Right ventricle myocardium inferior (tissue), 1 donor: ENCODE data around the gene SMURF2. TPM values are rescaled to one million over a fixed set of nuclear protein-coding genes. Genes with fewer than 3 reads are reported as not detected.

Experiments used
- ATAC-seq: fragments of 200-7000 bp; cut with Tn5 transposase; one replicate; pipeline ENCODE4 v1.9.1; 2020; ENCODE audit warnings: mild to moderate bottlenecking, moderate library complexity
- DNase-seq: peaks from one replicate; pipeline ENCODE4 v3.0.0; 2021; ENCODE audit errors: missing footprints
- intact Hi-C: fragments of 100-400 bp; cut with DNase I; formaldehyde crosslinking; loops from one replicate; pipeline ENCODE4 v1.11.0; 2022
- total RNA-seq: library from RNA; stranded (reverse); fragmentation: NEBNext Ultra II Directional; extraction: Animal tissue kit (Norgen Biotek cat#: 25700); gene quantifications from one replicate; pipeline ENCODE4 v1.2.1, GENCODE V29; 2021
- donor health status: DM: no; HTN: yes; CAD: no; lungs with severe emphysema.

Gene SMURF2
- total RNA-seq, 1 donor from 2014 or later = 12.3 TPM

DNA sequence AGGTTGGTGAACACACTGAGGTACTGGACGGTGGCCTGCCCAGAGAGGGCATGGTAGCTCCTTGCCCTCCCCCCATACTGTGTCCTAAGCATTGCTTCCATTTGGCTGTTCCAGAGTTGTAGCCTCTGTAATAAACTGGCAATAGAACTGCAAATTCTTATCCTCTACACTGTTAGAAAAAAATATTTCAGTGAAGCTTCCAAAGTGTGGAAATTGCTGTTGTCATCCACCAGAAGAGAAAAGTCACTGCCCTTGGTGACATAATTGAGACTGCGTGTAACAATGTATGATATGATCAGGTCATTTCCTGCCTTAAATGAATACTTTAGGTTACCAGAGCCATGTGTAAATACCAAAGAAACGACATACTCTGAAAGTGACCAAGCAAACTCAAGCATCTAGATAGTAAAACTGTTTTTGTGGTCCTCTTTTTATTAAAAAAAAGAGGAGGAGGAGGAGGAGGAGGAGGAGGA, 89.4 kb downstream of the SMURF2 start:
- DNase-seq (no peak), ATAC-seq (peak; percentile 65)
- intact Hi-C loops = no loop called here

DNA sequence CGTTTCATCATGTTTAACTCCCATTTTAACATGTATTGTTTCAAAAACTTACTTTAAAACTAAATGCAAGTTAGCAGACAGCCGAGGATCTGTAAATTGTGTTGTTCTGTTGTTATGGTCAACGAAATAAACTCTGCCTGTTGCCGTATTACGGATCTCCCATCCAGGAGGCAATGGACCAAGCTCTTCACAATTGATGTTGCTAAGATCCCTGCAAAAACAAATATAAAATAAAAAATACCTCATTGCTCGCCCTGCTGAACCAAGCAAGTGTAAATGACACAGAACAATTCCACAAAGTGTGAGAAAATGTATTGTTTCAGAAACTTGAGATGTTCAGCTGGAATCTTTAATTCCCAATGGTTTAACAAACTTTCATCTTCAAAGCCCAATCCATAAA, 90.4 kb downstream of the SMURF2 start:
- DNase-seq (no peak), ATAC-seq (no peak)
- intact Hi-C loops = no loop called here

DNA sequence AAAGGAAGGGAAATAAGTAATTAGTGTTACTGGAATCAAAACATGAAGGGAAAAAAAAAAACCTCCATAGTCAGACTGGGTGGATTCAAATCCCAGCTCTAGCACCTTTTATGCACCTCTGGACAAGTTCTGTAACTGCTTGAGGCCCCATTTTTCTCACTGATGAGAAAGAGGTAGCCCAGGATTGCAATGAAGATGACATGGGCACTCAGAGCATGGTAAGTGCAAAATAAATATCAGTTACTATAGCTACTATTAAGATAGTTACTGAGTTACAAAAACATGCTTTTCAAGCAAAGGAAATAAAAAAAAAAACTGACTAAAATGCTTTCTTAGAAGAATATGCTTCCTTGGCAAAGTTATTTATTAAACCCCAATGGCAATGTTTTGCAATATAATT, 96.5 kb downstream of the SMURF2 start:
- no peak for ATAC-seq
- intact Hi-C loops = no loop called here

DNA sequence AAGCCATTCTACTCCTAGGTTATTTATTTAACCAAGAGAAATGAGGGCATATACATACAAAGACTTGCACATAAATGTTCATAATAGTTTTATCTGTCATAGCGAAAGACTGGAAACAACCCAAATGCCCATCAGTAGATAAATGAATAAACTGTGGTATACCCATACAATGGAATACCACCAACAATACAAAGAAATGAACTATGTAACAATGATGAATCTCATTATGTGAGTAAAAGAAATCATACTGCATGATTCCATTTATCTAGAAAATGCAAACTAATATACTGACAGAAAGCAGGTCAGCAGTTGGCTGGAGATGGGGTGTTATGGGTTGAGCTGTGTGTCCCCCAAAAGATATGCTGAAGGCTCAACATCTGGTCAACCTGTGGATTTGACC, 98.0 kb downstream of the SMURF2 start:
- DNase-seq (no peak), ATAC-seq (no peak)
- intact Hi-C loops = no loop called here

More for the DNA sequence above, 96.5 kb downstream of the SMURF2 start:
- DNase-seq = no peak

DNA sequence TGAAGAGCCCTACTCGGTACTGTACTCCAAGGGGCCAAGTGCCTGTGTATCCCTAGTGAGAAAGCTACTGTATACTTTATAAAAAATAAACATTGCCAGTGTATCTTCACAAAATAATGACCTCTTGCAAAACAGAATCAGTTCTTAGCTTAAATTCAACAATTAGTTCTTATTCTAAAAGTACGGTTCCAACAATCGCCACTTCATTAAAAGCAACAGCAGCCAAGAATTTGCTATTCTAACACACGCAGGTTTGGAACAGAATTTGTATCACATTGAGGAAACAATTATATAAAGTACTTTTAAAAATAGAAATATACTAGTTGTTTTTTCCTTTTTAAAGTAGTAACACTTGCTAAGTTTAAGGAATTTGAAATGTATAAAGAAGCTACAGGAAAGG, 106.8 kb downstream of the SMURF2 start:
- no peak for ATAC-seq
- intact Hi-C loops = no loop called here
- DNase-seq = no peak

DNA sequence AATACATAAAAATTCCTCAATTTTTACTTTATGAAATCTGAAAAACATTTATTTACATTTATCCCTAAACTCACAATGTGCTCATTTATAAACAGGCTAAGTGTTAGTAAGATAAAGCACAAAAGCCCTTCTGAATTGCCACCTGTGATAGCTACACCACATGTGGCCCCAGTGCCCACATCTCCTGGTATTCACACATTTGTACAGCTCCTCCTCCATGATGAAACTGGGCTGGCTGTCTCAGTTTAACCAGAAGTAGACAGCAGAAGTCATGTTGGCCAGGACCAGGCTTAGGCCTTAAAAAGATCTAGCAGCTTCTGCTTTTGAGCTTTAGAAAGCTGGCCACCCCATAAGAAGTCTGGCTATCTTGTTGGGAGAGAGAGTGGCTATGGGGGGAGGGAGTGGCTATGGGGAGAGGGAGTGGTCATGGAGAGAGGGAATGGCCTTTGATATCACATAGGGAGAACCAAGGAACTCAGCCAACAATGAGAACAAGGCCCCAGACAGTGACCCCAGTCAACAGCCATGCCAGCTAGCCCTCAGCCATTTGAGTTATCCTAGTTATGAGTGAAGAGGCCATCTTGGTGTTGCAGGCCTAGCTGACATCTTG, 108.0 kb downstream of the SMURF2 start:
- no peak for DNase-seq

DNA sequence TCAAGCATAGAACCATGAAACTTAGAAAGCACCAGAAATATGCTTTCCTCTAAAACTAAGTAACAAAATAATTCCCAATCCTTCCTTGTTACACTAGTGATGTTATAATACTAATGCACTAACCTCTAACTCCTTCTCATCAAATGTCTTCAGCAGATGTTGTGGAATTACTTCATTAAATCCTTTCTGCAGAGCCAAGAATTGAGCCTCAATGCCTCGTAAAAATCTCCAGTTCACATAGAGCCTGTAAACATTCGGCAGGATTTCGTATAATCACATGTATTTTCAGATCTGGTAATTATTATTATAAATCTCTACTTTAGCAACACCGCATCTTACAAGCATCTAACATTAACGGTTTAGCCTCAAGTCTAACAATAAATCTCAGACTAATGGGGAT, 110.6 kb downstream of the SMURF2 start:
- intact Hi-C loops = no loop called here
- ATAC-seq (no peak), DNase-seq (no peak)

More for the DNA sequence above, 108.0 kb downstream of the SMURF2 start:
- intact Hi-C loops = no loop called here
- ATAC-seq = no peak

DNA sequence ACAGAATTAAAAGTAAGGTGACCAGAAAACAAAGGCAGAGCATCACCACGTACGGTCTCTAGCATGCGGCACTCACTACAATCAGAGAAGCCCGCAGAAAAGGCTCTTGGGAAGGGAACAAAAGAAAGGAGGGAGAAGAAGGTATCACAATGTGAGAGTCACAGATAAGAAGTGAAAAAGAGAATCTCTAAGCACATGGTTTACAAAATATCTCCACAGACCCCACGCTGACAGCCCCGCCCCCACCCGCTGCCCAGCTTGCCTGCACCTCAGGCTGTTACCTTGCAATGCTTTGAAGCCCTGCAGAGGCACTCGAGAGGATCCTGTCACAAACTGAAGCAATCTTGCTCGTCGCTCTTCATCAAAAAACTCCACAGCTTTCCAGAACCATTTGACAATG, 114.8 kb downstream of the SMURF2 start:
- intact Hi-C loops = no loop called here
- no peak for ATAC-seq
- DNase-seq = no peak

DNA sequence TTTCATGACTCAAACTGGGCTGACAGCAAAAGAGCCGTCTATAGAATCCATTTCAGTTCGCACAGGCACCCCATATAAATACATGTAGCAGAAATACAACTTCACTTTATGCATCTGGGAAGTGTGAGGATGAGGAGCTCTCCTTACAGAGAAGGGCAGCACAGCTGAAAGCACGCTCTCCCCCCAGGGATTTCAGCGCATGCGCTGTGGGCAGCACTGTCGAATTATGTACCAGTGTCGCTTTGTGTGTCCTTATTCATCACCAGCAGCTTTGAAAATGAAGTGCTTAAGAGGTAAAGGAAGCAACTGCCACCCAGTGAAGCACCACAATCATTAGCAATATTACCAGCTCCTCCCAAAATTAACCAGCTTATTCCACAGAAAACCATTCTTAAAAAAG, 115.4 kb downstream of the SMURF2 start:
- intact Hi-C loops = no loop called here
- ATAC-seq (no peak), DNase-seq (no peak)

DNA sequence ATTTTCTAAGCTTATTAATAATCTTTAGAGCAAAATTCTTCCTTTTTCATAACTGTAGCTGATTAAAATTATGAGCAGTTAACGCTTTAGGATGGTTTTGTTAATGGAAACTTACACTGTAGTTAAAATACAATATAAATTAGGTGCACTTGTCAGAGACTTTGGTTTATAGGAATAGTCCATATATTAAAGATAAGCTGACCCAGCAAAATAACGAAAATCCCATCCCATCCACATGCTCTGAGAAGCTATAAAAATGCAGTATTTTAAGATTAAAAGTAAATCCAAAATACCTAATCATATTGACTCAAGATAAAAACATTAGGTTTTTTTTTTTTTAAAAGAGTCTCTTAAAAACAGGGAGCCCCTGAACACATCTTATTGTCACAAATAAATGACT, 117.4 kb downstream of the SMURF2 start:
- no peak for ATAC-seq
- intact Hi-C loops = no loop called here
- no peak for DNase-seq

DNA sequence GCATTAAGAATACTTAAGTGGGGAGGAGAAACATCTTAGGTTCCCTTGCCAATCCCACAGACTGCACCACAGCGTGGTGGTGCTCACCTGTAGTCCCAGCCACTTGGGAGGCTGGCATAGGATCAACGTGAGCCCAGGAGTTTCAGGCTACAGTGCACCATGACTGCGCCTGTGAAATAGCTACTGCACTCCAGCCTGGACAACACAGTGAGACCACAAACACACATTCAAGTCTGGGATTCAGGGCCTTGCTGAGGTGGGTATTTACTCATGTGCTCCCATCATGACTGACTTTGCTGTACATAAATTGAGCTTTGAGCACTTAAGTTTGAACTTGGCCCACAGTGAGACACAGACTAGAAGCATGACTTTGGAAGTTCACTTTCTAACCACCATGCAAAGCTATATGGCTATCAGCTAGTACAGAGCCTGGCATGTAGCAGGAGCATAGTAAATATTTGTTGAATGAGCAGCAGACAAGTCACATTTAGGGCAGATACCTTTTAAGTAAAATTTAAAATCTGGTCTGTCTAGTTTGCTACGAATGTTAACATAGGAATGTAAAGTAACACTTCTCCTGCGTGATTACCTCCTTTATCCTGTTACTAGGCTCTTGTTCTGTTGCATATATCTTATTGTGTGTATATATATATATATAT, 121.9 kb downstream of the SMURF2 start:
- ATAC-seq (no peak), DNase-seq (no peak)
- intact Hi-C loops = no loop called here

DNA sequence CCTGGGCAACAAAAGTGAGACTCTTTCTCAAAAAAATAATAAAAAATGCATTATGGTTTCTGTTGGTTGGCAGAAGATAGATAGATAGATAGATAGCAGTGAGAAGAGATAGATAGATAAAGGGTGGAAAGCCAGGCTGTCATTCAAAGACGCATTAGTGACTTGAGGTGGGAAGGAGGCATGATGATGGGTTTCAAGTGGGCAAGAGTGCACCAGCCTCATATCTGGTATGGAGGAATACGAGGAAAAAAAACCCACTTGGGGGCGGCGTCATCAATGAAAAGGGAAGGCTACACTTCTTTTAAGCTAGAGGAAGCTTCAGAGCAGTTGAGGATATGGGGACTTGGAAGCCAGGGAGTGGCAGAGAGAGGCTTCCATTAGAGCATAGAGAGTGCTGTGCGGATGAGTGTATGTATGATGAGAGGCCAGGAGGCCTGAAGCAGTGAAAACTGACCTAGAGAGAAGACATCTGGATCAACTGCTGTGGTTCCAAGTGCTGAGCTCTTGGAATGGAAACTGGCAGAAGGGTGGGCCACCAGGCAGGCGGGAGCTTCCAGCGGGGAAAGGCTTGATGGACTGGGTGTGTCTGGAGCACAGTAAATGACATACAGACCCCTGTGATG, 123.5 kb downstream of the SMURF2 start:
- intact Hi-C loops = no loop called here

DNA sequence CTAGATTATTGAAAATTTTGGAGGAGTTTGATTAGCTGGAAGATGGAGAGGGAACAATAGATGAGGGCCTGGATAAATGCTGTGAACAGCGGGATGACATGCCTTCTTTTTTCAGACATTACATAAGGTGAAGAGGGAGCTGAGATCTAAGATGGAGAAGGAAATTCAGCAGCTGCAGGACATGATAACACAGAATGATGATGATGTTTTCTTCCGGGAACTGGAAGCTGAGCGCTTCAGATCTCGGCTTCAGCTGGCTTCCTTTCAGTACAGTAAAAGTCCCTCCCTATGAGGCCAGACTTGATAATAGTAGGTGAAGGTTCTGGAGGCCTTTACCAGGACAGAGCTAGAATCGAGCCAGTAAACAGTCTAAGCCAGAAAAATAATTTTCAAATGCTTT, 124.6 kb downstream of the SMURF2 start:
- intact Hi-C loops = no loop called here
- DNase-seq (no peak), ATAC-seq (no peak)

More for the DNA sequence above, 123.5 kb downstream of the SMURF2 start:
- DNase-seq (no peak), ATAC-seq (peak; percentile 29)

DNA sequence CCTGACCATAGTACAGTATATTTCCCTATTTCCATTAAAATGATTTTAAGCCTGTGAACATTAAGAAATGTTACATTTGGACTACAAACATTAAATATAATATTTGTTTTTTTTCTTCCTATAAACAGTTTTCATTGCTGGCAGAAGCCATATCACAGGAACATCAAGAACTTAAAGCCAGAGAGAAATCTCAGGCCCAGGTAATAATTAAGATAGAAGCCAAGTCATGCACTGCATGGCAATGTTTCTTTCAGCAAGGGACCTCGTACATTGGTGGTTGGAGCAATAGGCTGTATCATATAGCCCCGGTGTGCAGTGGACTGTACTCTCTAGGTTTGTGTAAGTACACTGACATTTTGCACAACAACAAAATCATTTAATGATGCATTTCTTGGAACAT, 125.2 kb downstream of the SMURF2 start:
- intact Hi-C loops = no loop called here

DNA sequence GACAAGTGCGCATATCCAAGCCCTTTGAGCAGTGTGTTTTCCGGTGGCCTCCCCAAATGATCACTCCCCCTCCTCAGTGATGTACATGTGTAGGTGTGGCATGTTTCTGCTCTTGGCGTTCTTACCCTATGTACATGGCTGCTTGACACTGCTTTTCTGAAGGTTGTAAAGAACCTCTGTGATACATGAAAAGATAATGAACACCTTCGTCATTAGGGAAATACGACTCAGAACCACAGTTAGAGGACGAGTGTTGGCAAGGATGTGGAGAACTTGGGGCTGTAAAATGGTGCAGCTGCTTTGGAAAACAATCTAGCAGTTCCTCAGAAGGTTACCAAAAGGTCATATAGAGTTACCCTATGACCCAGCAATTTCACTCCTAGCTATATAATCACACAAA, 126.8 kb downstream of the SMURF2 start:
- intact Hi-C loops = no loop called here
- ATAC-seq (no peak), DNase-seq (no peak)

More for the DNA sequence above, 125.2 kb downstream of the SMURF2 start:
- DNase-seq (no peak), ATAC-seq (no peak)

DNA sequence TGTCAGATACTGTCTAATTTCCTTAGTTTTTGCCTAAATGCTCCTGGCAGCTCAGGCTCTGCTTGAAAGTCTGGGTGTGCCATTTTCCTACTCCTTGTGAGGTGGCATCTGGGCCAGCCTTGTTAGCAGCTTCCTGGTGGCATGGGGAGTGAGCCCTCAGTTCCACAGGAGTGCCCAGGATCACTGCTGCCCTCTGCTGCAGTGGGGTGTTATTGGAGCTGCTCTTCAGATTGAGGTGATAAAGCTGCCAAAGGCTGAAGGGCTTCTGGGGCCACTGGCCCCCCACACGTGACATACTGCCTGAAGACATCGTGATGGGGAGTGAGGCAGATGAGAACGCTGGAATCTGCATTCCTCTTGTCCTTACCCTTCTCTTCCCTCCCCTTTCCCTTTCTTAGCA, 127.9 kb downstream of the SMURF2 start:
- DNase-seq = no peak
- intact Hi-C loops = no loop called here

DNA sequence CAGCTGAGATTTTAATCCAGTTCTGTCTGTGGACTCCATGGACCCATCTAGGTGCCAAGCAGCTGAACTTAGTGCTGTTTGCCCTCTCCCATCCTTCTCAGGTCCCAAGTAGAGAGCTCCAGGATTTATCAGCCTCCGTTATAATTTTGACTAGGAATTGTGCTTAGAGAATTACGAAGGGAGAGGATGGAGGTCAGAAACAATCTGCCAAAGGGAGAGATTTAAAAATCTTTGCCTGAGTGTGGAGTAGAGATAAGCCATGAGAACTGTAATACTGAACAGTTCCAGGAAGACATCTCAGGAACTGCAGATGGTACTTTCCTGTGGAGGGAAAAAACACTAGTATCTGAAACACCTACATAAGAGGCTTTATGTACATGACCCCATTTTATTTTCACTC, 128.3 kb downstream of the SMURF2 start:
- ATAC-seq (no peak), DNase-seq (no peak)
- intact Hi-C loops = no loop called here

More for the DNA sequence above, 127.9 kb downstream of the SMURF2 start:
- ATAC-seq = no peak

DNA sequence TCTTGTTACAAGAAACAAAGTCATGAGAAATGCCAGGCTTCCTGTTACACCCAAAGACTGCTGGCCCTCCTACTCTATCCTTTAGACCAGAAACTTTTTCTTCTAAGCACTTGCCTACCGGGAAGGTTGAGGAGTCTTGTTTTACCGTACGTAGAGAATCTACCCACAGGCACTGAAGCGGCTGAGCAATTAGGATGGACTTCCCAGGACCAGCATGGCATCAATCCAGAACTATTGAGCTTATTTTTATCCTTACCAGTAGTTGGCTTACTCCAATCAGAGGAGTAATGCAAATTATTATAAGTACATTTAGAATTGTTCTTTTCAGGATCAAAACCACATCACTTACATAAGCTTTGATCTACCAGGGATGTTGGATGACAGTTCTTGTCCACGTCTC, 129.7 kb downstream of the SMURF2 start:
- intact Hi-C loops = no loop called here
- ATAC-seq = no peak
- DNase-seq = no peak

DNA sequence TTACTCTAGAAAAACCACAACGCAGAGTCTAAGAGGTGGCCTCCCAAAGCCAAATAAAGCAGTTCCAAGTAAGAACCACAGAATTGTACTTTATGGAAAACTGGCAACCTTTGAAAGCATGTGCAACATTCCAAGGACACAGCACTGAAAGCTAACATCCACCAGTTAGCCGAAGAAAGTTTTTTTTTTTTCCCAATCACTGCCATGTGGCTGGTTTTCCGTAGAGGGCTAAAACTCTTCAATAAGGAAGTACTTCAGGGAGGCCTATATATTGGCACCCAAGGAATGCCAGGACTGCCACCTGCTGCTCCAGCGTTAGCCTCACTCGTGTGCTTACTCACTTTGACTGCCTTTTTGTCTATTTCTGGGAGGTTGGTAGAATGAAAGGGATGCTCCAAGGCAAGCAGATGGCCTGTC, 130.1 kb downstream of the SMURF2 start:
- DNase-seq (no peak), ATAC-seq (no peak)
- intact Hi-C loops = no loop called here

DNA sequence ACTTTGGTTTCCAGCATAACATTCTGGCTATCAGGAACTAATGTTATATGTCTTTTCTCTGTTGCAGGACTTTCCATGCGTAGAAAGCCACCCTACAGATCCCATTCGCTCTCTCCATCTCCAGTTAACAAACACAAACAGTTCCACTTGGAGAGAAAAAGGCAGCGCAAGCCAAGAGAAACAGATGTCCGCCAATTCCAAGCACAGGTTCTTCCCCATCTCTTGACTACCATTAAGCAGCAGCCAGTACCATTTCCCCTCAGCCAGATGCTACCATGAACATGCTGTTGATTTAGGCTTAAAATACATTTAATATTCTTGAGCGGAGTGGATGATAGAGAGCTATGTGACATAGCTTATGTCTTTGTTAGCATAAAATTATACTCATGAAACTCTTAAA, 132.9 kb downstream of the SMURF2 start:
- intact Hi-C loops = no loop called here
- ATAC-seq (no peak), DNase-seq (no peak)
